H9 (cell line): ENCODE data around the gene KRT74. TPM values are rescaled to one million over a fixed set of nuclear protein-coding genes. Genes with fewer than 3 reads are reported as not detected.

Experiments
- DNase-seq: peaks from one replicate; pipeline ENCODE4 v3.0.0-alpha.2; 2017
- H2AFZ ChIP-seq: one replicate; pipeline ENCODE4 v1.6.1; 2013; ENCODE audit warnings: mild to moderate bottlenecking, low read length, control low read depth, moderate library complexity
- H2AK5ac ChIP-seq: 2 replicates; pipeline ENCODE4 v1.6.1; 2013; ENCODE audit warnings: low read length, control low read depth, mixed read lengths; ENCODE audit not compliant: insufficient read length
- H2BK120ac ChIP-seq: one replicate; pipeline ENCODE4 v1.6.1; 2013; ENCODE audit warnings: low read depth, mild to moderate bottlenecking, low read length, control low read depth, inconsistent platforms; ENCODE audit not compliant: poor library complexity, severe bottlenecking
- H2BK12ac ChIP-seq: 2 replicates; pipeline ENCODE4 v1.6.1; 2013; ENCODE audit warnings: low read length, control low read depth, mixed read lengths, low read depth; ENCODE audit not compliant: insufficient read length
- H2BK15ac ChIP-seq: 2 replicates; pipeline ENCODE4 v1.6.1; 2013; ENCODE audit warnings: low read depth, low read length, control low read depth
- H2BK20ac ChIP-seq: one replicate; pipeline ENCODE4 v1.6.1; 2013; ENCODE audit warnings: low read depth, mild to moderate bottlenecking, low read length, control low read depth, inconsistent platforms; ENCODE audit not compliant: poor library complexity, severe bottlenecking
- H2BK5ac ChIP-seq: 2 replicates; pipeline ENCODE4 v1.6.1; 2013; ENCODE audit warnings: low read length, control low read depth, mixed read lengths; ENCODE audit not compliant: insufficient read length
- H3K14ac ChIP-seq: 2 replicates; pipeline ENCODE4 v1.6.1; 2013; ENCODE audit warnings: low read length, control low read depth; ENCODE audit not compliant: insufficient read depth
- H3K18ac ChIP-seq: 2 replicates; pipeline ENCODE4 v1.6.1; 2013; ENCODE audit warnings: low read depth, mild to moderate bottlenecking, mixed read lengths, low read length, control low read depth; ENCODE audit not compliant: insufficient read length
- H3K23ac ChIP-seq: 2 replicates; pipeline ENCODE4 v1.6.1; 2013; ENCODE audit warnings: low read length, control low read depth, mixed read lengths, low read depth; ENCODE audit not compliant: insufficient read length
- H3K23me2 ChIP-seq: 2 replicates; pipeline ENCODE4 v1.6.1; 2013; ENCODE audit warnings: low read depth, mild to moderate bottlenecking, mixed read lengths, low read length, control low read depth; ENCODE audit not compliant: insufficient read length, poor library complexity, severe bottlenecking
- H3K27ac ChIP-seq: 2 replicates; pipeline ENCODE4 v1.5.1; 2013; ENCODE audit warnings: low read length, control low read depth, mixed read lengths, low read depth; ENCODE audit not compliant: insufficient read length
- H3K27me3 ChIP-seq: 2 replicates; pipeline ENCODE4 v1.6.1; 2013; ENCODE audit warnings: low read length, control low read depth, inconsistent platforms; ENCODE audit not compliant: insufficient read depth
- H3K4ac ChIP-seq: 2 replicates; pipeline ENCODE4 v1.6.1; 2013; ENCODE audit warnings: low read depth, mild to moderate bottlenecking, control low read depth, inconsistent platforms, low read length, moderate library complexity
- H3K4me1 ChIP-seq: 2 replicates; pipeline ENCODE4 v1.6.1; 2013; ENCODE audit warnings: low read length, control low read depth, inconsistent platforms; ENCODE audit not compliant: insufficient read depth
- H3K4me2 ChIP-seq: 2 replicates; pipeline ENCODE4 v1.6.1; 2013; ENCODE audit warnings: low read length, control low read depth, mixed read lengths; ENCODE audit not compliant: insufficient read length, insufficient read depth
- H3K56ac ChIP-seq: 2 replicates; pipeline ENCODE4 v1.6.1; 2013; ENCODE audit warnings: low read depth, mild to moderate bottlenecking, mixed read lengths, low read length, control low read depth; ENCODE audit not compliant: insufficient read length
- H3K79me1 ChIP-seq: 2 replicates; pipeline ENCODE4 v1.6.1; 2013; ENCODE audit warnings: low read depth, mild to moderate bottlenecking, moderate library complexity, low read length, control low read depth, inconsistent platforms; ENCODE audit not compliant: insufficient read depth, poor library complexity, severe bottlenecking
- H3K79me2 ChIP-seq: 2 replicates; pipeline ENCODE4 v1.6.1; 2013; ENCODE audit warnings: low read length, control low read depth, inconsistent platforms; ENCODE audit not compliant: insufficient read depth
- H3K9ac ChIP-seq: 2 replicates; pipeline ENCODE4 v1.6.1; 2013; ENCODE audit warnings: low read length, control low read depth, mixed read lengths; ENCODE audit not compliant: insufficient read length; ENCODE audit errors: extremely low read depth
- H3K9me3 ChIP-seq: one replicate; pipeline ENCODE4 v1.6.1; 2013; ENCODE audit warnings: low read depth, low read length, inconsistent platforms; ENCODE audit not compliant: control insufficient read depth
- H3T11ph ChIP-seq: one replicate; pipeline ENCODE4 v1.6.1; 2013; ENCODE audit warnings: mild to moderate bottlenecking, low read length, control low read depth, inconsistent platforms
- H4K20me1 ChIP-seq: one replicate; pipeline ENCODE4 v1.6.1; 2013; ENCODE audit not compliant: control insufficient read depth, insufficient read length, insufficient read depth
- H4K5ac ChIP-seq: 2 replicates; pipeline ENCODE4 v1.6.1; 2013; ENCODE audit warnings: low read depth, mild to moderate bottlenecking, mixed read lengths, low read length, control low read depth; ENCODE audit not compliant: insufficient read length
- H4K8ac ChIP-seq: replicated peaks from 2 replicates; pipeline ENCODE4 v1.6.1; 2013; ENCODE audit warnings: low read length, control low read depth, mixed read lengths, low read depth; ENCODE audit not compliant: insufficient read length
- H4K91ac ChIP-seq: 2 replicates; pipeline ENCODE4 v1.6.1; 2013; ENCODE audit warnings: low read depth, mild to moderate bottlenecking, moderate library complexity, mixed read lengths, low read length, control low read depth; ENCODE audit not compliant: insufficient read length
- H3K27ac Mint-ChIP-seq, 3 experiments: 2 replicates in 2 of 3; 3 replicates in 1 of 3; pipeline ENCODE4 v1.8.0; 2020 to 2021; ENCODE audit warnings: mixed read lengths in 3 of 3, mild to moderate bottlenecking in 1 of 3, moderate library complexity in 1 of 3
- H3K27me3 Mint-ChIP-seq: 2 replicates; pipeline ENCODE4 v1.8.0; 2021; ENCODE audit warnings: low read depth, mild to moderate bottlenecking, moderate library complexity, mixed read lengths
- H3K36me3 Mint-ChIP-seq, 3 experiments: 2 replicates in 2 of 3; 3 replicates in 1 of 3; pipeline ENCODE4 v1.8.0; 2020 to 2021; ENCODE audit warnings: low read depth in 3 of 3, mixed read lengths in 3 of 3; ENCODE audit not compliant: insufficient read depth in 1 of 3
- H3K4me1 Mint-ChIP-seq, 2 experiments: 2 replicates each; pipeline ENCODE4 v1.8.0; 2020; ENCODE audit warnings: mixed read lengths in 2 of 2
- H3K4me3 Mint-ChIP-seq, 2 experiments: 2 replicates in 1 of 2; 3 replicates in 1 of 2; pipeline ENCODE4 v1.8.0; 2020 to 2021; ENCODE audit warnings: mild to moderate bottlenecking in 2 of 2, mixed read lengths in 2 of 2, moderate library complexity in 1 of 2
- H3K9me3 Mint-ChIP-seq, 2 experiments: 2 replicates in 1 of 2; 3 replicates in 1 of 2; pipeline ENCODE4 v1.8.0; 2020; ENCODE audit warnings: mild to moderate bottlenecking in 2 of 2, mixed read lengths in 2 of 2, moderate library complexity in 1 of 2
- WGBS: extraction: QIAGEN DNeasy Blood & Tissue Kit; methylation state at CpG from one replicate; pipeline ENCODE4 v1.1.7; 2013; ENCODE audit warnings: missing lambda C conversion rate, low lambda C conversion rate, mixed read lengths; ENCODE audit not compliant: insufficient read length; ENCODE audit errors: extremely low coverage; 5-methylcytosine and 5-hydroxymethylcytosine counted together
- total RNA-seq: library from RNA; stranded (reverse); gene quantifications from 2 replicates; pipeline ENCODE4 v1.2.1, GENCODE V29; 2021
- TF ChIP-seq, protein P1 (sequence below): fragments of 200-600 bp; sonication (generic); conservative IDR thresholded peaks from 3 replicates; pipeline ENCODE4 v1.8.0; 2021; ENCODE audit warnings: antibody characterized with exemption, mild to moderate bottlenecking

The KRT74 gene
- total RNA-seq, 1 experiment from 2014 or later = not detected

DNA sequence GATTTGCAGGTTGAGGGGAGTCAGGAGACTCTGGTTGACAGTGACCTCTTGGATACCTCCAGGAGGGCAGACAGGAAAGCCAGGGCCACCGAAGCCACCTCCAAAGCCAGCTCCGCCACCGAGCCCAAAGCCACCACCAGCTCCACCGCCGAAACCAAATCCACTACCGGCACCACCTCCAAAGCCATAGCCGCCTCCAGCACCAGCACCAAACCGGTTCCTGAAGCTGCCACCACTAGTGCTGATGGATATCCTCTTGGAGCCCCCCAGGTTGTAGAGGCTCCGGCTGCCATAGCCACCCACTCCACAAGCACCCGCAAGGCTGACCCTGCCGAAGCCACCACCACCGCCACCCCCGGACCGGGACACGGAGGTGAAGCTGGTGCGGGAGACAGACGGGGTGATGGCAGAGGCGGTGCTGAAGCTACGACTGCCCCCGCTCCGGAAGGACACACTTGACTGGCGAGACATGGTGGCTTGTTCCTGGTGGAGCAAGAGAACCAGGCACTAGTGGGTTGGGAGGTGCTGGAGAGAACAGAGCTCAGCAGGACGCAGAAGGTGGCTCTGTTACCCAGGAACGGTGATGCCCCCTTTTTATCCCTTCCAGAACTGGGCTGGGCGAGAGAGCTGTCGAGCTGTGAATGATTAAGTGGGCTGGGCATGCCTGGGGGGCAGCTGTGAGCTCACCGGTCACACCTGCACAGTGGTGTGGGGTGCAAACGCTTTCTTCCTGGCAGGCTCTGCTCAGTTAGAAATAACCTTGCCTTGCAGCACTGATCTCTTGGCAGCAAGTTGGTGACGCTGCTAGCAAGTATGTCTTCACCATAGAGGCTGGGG, 53.6 kb downstream of the KRT74 start, which contains the start of gene KRT5:
Gene KRT5, minus strand, starts transcription at position 569 of the 837 bp plus-strand sequence. Its CDS starts 98 bp downstream, at position 471.
- no peak within 1 kb of the TSS for H3K23ac ChIP-seq
- no peaks in the 10 kb centered on the region for H3K79me1 ChIP-seq
- WGBS = no CpG with 5 or more reads among the region's 29 CpGs
- Mint-ChIP-seq H3K27ac (peak within 1 kb of the TSS in 1 of 3 experiments; percentile 55; a peak in 2 of 7 replicates), H3K36me3 (no peaks in the 10 kb centered on the region), H3K4me3 (no peak within 1 kb of the TSS), H3K27me3 (peaks cover 6% of the 10 kb centered on the region), H3K9me3 (no peaks in the 10 kb centered on the region; a peak in 1 of 5 replicates), H3K4me1 (peaks cover 15 to 20% of the 10 kb centered on the region in 2 experiments)
- H3K4me2 ChIP-seq = no peak within 1 kb of the TSS
- TF ChIP-seq, protein P1, sequence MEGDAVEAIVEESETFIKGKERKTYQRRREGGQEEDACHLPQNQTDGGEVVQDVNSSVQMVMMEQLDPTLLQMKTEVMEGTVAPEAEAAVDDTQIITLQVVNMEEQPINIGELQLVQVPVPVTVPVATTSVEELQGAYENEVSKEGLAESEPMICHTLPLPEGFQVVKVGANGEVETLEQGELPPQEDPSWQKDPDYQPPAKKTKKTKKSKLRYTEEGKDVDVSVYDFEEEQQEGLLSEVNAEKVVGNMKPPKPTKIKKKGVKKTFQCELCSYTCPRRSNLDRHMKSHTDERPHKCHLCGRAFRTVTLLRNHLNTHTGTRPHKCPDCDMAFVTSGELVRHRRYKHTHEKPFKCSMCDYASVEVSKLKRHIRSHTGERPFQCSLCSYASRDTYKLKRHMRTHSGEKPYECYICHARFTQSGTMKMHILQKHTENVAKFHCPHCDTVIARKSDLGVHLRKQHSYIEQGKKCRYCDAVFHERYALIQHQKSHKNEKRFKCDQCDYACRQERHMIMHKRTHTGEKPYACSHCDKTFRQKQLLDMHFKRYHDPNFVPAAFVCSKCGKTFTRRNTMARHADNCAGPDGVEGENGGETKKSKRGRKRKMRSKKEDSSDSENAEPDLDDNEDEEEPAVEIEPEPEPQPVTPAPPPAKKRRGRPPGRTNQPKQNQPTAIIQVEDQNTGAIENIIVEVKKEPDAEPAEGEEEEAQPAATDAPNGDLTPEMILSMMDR = no peak
- H3K4me1 ChIP-seq = no peaks in the 10 kb centered on the region
- no peak within 1 kb of the TSS for H2AFZ ChIP-seq
- no peak within 1 kb of the TSS for H3K14ac ChIP-seq
- H2BK5ac ChIP-seq = no peak within 1 kb of the TSS
- no peak within 1 kb of the TSS for H2BK12ac ChIP-seq
- H3K4ac ChIP-seq = no peak within 1 kb of the TSS
- H3K9me3 ChIP-seq = no peaks in the 10 kb centered on the region
- H3T11ph ChIP-seq = no peak within 1 kb of the TSS
- no peaks in the 10 kb centered on the region for H3K79me2 ChIP-seq
- no peak within 1 kb of the TSS for H2AK5ac ChIP-seq
- H2BK15ac ChIP-seq = no peak within 1 kb of the TSS
- H4K20me1 ChIP-seq = no peaks in the 10 kb centered on the region
- no peaks in the 10 kb centered on the region for H3K27me3 ChIP-seq
- no peaks in the 10 kb centered on the region for H3K23me2 ChIP-seq
- no peak within 1 kb of the TSS for H4K5ac ChIP-seq
- DNase-seq = no peak
- H3K27ac ChIP-seq = no peak within 1 kb of the TSS
- H4K91ac ChIP-seq = no peak within 1 kb of the TSS
- no peak within 1 kb of the TSS for H4K8ac ChIP-seq
- no peak within 1 kb of the TSS for H2BK120ac ChIP-seq
- H3K56ac ChIP-seq = no peak within 1 kb of the TSS
- no peak within 1 kb of the TSS for H2BK20ac ChIP-seq
- H3K9ac ChIP-seq = no peak within 1 kb of the TSS
- no peak within 1 kb of the TSS for H3K18ac ChIP-seq
